M059J (cell line): Measurements from ENCODE around the gene CACUL1. TPM values are rescaled to one million over a fixed set of nuclear protein-coding genes. Genes with fewer than 3 reads are reported as not detected.
"Not testable (repeated sequence)": the region's sequence is repeated elsewhere in the genome, so short reads cannot be mapped to it uniquely, and the experiment has no call there.

ENCODE experiments used
- DNase-seq: peaks from one replicate; pipeline ENCODE4 v3.0.0-alpha.2; 2012; ENCODE audit warnings: low read depth
- total RNA-seq: library from RNA; depleted of rRNA; stranded (reverse); fragments of >200 nt; shearing (Covaris generic); gene quantifications from 2 replicates; pipeline ENCODE4 v1.2.3, GENCODE V29; 2014

CACUL1 gene
- total RNA-seq, 1 experiment from 2014 or later = 33.7 TPM

DNA sequence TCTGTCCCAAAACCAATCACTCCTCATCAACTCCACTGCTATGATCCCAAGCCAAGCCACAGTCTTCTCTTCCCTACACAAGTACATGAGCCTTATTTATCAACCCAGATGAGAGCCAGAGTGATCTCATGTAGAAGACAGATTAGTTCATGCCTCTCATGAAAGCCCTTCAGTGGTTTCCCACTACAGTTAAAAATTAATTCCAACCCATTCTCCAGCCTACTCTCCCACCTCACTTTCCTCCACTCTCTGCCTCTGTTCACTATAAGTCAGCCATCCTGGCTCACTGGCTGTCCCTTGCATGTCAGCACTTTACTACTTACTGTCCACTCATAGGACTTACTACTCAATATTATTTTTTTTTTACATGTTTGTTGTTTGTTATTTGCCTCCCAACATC is 67.3 kb downstream of the CACUL1 start:
- no peak for DNase-seq

DNA sequence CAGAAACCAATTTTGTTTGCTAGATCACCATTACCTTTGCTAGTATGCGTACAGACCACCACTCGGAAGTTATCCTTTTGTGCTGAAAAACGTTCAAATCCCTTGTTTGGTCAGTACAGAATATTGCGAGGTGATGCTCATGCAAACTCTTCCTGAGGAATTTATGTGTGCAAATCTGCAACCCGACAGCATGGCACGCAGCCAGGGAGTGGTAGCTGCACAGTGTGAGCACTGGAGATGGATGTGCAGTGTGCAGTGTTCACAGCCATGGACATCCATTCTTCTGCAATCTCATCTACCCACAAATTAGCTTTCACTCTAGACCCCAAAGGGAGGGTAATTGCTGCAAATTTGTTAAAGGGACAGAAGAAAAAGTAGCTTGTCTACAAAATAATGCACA is 72.2 kb downstream of the CACUL1 start:
- no peak for DNase-seq

DNA sequence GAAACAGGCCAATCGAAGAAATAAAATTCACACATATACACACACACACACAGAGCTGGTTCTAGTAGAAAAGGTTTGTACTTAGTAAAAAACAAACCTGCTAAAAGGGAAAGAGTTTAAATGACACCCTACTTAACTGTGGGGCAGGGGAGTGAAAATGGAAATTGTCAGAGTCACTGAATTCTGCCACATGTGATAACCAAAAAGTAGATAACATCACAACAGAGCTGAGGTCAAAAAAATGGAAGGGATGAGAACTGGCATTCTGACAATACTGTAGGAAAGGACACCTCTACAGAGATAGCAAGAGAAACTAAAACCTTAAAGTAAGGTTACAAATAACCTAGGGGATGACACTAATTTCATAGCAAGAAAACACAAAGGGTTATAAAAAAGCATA is 74.6 kb downstream of the CACUL1 start:
- no peak for DNase-seq

DNA sequence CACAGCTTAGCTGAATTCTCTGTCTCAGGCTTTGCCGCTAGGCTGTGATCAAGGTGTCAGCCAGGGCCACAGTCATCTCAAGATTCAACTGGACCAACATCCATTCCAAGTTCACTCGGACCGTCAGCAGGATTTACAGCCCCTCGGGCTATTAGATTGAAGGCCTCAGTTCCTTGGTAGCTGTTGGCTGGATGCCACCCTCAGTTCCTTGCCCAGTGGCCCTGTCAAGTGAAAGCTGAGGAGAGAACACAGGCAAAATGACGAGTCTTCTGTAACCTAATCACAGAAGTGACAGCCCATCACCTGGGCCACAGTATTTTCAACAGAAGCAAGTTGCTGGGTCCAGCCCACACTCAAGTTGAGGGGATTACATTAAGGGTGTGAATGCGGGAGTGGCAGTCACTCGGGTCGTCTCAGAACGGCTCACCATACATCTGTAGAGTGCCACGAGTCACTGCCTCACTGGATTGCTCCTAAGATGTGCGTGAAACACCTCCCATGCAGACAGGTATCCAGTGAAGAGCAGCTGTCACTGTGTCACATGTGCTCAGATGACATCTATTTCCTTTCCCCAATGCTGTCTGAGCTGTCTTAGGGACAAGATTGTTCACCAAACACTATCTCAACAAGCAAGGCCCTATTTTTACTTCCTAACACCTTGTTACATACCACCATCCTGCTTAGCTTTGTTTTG is 80.4 kb downstream of the CACUL1 start:
- no peak for DNase-seq

DNA sequence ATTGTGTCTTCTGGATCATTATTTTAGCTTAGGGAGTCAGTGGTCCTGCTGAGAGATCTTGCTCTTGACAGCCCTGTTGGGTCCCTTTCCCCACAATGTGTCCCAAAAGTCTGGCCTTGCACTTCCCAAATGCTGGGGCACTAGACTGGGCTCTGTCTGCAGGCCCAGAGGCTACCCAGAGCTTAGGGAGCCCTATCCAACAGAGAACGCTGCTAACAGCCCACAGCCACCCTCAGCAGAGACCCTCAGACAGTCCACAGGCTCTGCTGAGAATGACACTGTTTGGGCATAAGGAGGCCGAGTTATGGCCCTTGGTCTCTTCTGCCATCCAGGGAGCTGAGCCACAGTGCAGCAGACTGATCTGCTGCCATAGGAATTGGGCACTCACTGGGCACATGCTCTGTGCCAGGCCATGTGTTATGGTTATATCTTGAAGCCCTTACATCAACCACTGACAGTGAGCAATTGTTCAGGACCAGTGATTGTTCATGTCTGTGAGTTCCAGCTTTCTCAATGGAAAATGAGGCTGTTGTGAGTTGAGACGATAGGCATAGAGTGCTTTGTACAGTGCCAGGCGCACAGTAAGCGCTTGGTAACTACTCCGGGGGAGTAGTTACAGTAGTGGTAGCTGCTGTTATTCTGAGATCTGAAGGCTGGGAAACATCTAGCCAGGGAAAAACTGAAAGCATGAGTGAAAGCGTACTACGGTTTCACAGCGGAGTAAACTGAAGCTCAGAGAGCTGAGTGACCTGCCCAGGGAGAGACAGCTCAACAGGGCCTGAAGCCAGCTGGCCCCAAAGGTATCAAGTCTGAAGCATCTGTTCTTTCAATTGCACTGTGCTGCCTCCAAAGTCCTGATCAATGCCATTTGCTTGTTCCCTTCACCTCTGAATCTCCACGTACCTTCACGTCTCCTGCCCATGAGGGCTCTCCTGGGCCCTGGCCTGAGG is 81.7 kb downstream of the CACUL1 start:
- DNase-seq = no peak

DNA sequence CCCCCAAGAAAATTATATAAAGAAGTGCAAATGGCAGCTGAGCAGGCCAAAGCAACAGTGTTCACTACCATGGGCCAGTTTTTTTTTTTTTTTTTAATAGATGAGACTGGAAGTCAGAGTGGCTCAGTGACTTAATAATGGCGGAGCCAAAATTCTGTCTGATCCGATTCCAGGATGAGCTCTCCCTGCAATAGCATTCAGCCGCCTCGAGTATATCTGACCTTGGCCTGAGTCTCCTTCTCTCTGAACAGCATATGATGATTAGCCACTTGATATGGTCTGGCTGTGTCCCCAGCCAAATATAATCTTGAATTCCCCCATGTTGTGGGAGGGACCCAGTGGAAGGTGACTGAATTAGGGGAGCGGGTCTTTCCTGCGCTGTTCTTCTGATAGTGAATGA is 82.6 kb downstream of the CACUL1 start:
- no peak for DNase-seq

DNA sequence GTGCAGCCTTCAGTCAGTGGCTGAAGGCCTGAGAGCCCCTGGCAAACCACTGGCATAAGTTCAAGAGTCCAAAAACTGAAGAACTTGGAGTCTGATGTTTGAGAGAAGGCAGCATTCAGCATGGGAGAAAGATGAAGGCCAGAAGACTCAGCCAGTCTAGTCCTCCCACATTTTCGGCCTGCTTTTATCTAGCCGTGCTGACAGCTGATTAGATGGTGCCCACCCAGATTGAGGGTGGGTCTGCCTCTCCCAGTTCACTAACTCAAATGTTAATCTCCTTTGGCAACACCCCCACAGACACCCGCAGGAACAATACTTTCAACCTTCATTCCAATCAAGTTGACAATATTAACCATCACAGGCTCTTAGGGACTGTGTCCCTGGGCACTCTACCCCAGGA is 83.5 kb downstream of the CACUL1 start:
- DNase-seq = not testable (repeated sequence)

DNA sequence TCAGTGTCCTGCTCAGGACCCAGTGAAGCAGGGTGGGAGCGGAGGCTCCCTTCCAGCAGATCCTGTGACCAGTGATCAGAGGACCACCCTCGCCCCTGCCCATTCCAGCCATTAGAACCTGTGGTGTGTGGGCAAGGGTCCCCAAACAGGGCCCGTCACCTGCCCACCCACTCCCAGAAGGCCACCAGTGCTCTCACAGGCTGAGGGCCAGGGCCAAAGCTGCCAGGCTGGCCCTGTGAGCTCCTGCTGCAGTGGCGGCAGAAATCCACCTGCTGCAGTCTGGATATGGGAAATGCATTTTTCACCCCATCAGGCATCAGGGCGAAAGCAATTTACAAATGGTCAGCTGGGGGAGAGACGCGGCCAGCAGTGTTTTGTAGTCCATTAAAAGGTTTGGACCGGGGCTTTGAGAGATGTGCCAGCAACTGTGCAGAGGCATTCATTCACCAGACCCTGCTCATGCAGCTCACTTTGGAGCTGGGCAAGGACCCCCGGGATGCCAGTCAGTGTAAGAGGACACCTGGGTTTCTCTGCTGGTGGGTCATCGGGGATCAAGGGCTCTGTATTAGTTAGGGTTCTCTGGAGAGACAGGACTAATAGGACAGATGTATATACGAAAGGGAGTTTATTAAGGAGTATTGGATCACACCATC is 84.2 kb downstream of the CACUL1 start:
- DNase-seq = no peak

DNA sequence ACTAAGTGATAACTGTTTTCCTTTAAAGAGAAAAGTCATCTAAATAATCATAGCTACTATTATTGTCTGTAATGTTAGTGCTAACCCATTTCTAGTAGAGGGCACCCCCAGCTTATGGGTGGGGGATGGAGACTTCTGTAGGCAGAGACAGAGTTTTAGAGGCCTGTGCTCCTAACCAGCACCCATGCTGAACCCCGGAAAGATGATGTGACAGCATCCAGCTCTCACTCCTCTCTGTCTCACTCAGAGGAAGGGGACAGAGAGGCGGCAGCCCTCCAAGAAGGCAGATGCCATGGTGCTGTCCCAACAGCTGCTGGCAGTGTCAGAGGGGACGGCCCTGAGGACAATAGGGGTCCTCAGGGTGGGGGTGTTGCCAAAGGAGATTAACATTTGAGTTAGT is 84.9 kb downstream of the CACUL1 start:
- no peak for DNase-seq

DNA sequence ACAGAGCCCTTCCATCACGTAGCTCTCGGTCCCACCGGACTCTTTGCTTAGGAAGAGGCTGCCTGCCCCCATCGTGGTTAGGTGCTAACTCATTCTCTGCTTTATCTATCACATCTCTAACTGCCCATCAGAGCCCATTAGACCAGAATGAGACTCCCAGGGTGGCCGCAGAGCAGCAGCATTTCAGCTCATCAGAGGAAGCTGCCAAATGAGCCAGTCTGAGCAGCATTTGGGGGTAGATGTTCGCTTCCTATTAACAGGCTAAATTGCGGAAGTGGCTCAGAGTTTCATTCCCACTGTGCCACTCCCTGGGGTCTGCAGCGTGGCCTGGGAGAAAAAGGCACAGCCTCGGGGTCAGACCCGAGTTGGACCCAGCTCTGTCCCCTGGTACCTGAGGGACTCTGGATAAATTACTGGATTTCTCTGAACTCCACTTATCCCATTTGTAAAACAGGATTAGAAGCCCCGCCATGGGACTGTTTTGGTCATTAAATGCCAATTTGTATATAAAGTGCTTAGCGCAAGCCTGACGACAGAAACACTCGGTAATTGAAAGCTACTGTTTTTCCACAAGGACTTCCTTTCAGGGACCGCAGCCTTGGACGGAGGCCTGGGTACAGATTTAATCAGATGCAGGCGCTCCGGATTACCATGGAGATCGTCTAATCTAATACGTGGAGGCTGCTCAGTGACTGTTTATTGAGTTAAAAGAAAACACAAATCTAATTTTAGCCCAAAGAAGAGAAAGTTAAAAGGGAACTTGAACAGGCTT is 85.6 kb downstream of the CACUL1 start:
- DNase-seq = peak; percentile 89

DNA sequence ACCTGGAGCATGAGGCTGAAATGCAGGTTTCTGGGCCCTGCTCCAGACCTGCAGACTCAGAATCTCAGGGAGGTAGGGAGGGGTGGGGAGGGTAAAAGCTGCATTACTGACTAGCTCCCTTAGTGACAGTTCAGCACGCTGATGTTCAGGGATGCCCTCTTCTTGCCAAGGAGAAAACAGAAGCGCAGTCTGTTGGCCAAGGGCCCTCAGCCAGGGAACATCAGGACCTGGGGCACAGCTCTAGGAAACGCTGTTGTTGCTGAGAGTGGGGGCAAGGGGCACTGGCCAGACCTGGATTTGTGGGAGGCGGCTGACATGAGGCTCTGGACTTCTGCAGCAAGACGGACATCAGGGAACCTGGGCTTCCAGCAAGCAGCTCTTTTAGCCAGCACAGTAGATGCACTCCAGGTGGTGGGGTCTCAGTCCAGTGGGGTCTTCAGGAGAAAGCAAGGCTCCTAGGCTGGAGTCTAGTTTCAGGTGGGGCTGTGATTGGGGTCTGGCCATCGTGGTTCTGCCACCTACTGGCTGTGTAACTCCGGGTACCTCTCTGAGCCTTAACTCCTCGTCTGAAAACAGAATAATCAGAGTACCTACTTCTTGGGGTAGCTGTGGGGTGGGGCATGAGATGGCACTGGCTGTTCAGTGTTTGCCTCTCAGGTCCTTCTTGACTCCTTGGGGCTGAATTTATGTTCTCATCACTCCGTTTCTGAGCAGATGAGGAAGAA is 86.4 kb downstream of the CACUL1 start:
- no peak for DNase-seq

DNA sequence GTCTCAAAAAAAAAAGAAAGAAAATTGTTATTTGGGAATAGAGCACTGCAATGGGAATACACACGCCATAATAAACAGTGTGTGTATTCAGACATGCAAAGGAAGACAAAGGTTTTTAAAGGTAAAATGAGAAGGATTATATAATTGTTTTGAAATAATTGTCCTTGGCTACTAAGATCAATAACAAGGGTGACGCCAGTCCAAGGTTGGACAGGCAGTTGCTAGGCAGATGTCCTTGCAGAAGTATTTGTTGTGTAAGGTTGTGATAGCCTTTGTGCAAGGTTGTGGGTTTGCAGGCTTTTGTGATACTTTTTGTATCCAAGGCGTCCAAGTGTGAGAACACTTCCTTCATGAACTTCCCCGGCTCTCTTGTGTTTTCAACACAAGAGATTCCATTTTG is 87.0 kb downstream of the CACUL1 start:
- no peak for DNase-seq

DNA sequence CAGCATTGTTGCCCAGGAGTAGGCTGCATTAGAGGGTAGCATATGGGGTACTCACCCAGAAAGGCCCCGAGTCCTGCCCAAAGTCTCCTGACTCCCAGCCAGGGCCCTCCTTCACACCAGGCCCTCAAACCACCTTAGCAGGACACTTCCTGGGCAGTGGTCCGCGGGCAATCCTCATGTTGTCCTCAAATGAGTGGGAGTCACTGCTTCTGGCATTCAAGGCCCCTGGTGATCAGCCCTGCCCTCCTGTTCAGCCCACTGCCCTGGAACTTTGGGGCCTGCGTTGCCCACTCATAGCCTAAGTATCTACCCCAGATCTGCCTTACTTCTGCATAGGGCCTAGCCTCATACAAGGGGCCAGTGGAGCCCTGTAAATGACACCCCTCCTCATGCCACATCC is 88.4 kb downstream of the CACUL1 start:
- DNase-seq = no peak

DNA sequence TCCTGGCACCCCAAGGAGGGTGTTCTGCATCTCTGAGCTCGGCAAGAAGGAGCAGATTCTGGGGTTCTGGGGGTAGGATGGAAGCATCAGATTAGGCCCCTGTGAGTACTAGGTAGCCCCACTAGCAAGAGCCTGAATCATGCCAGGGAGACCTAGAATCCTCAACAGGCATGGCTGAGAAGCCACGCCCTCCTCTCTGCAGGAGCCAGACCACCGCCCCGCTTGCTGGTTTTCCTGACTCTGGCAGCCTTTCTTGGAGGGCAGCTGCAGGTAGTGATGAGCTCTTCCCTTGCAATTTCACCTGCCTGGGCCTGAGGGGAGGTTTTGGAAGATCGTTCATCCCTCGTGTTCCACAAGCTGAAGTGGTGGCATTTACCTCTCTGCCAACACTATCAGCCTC is 90.4 kb downstream of the CACUL1 start:
- no peak for DNase-seq

DNA sequence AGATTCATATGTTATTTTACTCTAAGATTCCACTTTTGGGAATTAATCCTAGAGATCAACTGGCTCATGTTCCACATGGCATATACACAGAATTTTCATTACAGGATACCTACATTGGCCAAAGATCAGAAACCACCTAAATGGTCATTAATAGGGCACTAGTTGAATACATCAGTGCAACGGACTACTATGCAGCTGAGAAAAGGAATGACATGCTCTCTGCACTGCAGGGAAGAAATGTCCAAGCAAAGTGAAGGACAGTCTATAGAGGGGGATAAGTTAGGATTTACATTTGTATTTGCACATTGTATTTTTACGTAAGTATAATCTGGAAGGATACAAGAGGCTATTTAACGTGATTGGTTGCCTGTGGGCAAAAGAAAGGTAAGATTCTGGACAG is 91.6 kb downstream of the CACUL1 start:
- no peak for DNase-seq

DNA sequence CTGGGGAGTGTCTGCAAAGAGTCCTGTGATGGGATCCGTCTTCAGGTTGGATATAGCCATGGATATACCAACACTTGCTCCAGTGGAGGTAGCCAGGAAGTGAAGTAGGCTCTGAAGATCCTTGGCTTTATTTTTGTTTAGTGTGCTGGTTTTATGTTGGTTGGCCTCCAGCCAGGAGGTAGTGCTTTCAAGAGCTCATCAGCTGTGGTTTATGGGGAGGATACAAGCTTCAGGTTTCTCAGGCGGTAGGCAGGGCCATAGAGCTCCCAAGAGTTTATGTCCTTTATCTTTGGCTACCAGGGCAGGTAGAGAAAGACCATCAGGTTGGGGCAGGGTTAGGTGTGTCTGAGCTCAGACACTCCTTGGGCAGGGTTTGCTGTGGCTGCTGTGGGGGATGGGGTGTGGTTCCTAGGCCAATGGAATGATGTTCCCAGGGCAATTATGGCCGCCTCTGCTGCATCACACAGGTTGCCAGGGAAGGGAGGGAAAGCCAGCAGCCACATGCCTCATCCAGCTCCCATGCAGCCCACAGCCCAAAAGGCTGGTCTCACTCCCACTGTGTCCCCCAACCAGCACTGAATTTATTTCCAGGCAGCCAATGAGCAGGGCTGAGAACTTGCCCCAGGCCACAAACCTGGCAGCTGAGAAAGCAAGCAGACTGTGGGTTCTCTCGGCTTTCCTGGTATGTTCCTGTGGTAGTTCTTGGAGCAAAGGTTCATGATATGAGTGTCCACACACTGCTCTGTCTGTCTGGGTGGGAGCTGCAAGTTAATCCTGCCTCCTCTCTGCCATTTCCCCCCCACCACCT is 92.3 kb downstream of the CACUL1 start:
- peak; percentile 27 for DNase-seq

DNA sequence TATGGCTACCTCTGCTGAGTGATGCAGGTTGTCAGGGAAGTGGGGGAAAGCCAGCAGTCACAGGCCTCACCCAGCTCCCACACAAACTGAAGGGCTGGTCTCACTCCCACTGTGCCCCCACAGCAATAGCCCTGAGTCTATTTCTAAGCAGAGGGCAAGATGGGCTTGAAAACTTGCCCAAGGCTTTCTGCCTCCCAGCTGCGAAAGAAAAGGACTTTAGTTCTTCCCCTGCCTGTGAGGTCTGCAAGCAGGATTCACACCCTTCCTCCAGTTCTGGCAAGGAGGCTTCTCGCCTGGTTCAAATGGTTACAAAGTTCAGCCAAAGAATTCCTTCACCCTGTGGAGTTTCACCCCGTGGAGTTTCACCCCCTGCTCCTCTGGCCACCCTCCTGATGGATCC is 96.0 kb downstream of the CACUL1 start:
- no peak for DNase-seq

DNA sequence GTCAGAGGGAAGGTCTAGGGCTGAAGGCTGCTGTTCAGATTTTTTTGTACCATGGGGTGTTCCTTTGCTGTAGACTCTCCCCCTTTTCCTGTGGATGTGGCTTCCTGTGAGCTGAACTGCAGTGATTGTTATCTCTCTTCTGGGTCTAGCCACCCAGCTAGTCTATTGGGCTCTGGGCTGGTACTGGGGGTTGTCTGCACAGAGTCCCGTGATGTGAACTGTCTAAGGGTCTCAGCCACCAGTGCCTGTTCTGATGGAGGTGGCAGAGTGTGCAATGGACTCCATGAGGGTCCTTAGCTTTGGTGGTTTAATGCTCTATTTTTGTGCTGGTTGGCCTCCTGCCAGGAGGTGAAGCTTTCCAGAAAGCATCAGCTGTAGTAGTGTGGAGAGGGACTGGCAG is 96.6 kb downstream of the CACUL1 start:
- DNase-seq = not testable (repeated sequence)

DNA sequence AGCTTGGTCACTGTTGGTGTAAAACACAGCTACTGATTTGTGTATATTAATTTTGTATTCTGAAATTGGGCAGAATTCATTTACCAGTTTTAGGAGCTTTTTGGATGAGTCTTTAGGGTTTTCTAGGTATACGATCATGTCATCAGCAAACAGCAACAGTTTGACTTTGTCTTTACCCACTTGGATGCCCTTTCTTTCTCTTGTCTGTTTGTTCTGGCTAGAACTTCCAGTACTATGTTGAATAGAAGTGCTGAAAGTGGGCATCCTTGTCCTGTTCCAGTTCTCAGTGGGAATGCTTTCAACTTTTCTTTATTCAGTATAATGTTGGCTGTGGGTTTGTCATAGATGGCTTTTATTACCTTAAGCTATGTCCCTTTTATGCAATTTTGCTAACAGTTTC is 109.5 kb downstream of the CACUL1 start:
- DNase-seq = not testable (repeated sequence)

DNA sequence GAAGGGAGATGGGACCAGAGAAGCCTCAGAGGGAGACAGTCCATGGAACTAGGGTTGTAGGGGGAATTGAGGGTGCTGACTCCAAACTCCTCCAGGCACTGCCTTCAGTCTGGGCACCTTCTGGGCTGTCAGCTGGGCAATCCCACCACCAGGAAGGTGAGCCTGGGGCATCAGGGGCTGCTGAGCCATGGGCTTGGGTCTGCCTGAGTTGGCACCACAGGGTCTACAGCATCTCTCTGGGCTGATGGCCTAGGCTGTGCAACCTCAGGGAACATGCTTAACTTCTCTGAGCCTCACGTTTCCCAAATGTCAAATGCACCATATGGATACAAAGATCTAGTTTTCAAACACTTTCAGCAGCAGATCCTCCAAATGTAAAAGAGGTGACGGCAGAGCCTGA is 112.5 kb downstream of the CACUL1 start:
- no peak for DNase-seq
